Measurements from ENCODE around the gene EDAR. TPM values are rescaled to one million over a fixed set of nuclear protein-coding genes. Genes with fewer than 3 reads are reported as not detected.

The EDAR gene
- total RNA-seq, 3 donors from 2014 or later (not counting 1 experiment from before 2014, with no cell fraction given): 0.11 to 0.23 TPM; not detected in 1

DNA sequence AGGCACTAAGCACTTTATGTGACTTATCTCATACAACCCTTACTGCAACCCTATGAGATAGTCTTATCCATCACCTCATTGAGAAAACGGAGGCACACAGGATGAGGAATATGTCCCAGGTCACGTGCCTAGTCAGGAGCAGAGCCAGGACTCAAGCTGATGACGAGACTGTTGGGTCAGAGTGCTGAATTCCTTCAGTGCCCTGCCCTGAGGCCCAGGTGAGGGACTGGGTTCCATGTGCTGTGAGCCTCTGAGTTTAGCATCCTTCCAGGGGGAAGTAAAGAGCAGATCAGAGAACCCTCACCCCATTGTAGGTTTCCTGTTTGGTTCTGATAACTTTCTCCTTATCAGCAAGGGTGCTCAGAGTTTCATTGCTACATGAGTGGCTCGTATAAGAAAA lies 11.7 kb upstream of the EDAR start:
- intact Hi-C loops (cut with micrococcal nuclease): no loop called here
- no peak for DNase-seq
- no peaks in the 10 kb centered on the region for H3K9me3 Mint-ChIP-seq

DNA sequence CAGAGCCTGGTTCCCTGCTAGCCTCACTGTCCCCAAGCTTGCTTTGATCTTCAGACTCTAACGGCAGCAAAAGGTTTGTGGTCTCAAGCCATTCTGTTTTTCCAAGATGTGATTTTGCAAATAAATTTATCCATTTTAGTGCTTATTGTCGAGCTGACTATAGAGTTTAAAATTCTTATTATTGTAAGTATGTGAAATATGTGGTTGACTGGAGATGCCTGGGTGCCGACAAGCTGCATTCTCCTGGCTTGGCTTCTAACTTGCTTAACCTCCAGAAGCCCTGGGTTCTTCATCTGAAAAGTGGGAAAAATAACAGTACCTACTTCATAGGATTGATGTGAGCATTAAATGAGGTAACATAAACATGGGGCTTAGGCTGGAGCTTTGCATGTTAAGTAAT lies 9.9 kb upstream of the EDAR start:
- Mint-ChIP-seq H3K27me3 (ENCODE audit: low read depth in 2 of 2) (peaks cover 0 to 8% of the 10 kb centered on the region in 2 donors), H3K9me3 (no peaks in the 10 kb centered on the region), H3K4me1 (no peaks in the 10 kb centered on the region), H3K27ac (no peak overlapping the region), H3K36me3 (no peaks in the 10 kb centered on the region), H3K4me3 (no peak overlapping the region)
- H3K36me3 ChIP-seq (ENCODE audit: control insufficient read depth, insufficient read depth, low read length): no peaks in the 10 kb centered on the region
- intact Hi-C loops (cut with micrococcal nuclease): no loop called here
- TF ChIP-seq, protein P1, sequence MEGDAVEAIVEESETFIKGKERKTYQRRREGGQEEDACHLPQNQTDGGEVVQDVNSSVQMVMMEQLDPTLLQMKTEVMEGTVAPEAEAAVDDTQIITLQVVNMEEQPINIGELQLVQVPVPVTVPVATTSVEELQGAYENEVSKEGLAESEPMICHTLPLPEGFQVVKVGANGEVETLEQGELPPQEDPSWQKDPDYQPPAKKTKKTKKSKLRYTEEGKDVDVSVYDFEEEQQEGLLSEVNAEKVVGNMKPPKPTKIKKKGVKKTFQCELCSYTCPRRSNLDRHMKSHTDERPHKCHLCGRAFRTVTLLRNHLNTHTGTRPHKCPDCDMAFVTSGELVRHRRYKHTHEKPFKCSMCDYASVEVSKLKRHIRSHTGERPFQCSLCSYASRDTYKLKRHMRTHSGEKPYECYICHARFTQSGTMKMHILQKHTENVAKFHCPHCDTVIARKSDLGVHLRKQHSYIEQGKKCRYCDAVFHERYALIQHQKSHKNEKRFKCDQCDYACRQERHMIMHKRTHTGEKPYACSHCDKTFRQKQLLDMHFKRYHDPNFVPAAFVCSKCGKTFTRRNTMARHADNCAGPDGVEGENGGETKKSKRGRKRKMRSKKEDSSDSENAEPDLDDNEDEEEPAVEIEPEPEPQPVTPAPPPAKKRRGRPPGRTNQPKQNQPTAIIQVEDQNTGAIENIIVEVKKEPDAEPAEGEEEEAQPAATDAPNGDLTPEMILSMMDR (IDR thresholded peaks at IDR 0.05): no peak
- H3K4me3 ChIP-seq (ENCODE audit: low read length): no peak overlapping the region
- H3K9me3 ChIP-seq (ENCODE audit: control insufficient read depth, insufficient read depth, low read length): no peaks in the 10 kb centered on the region
- DNase-seq (no peak), ATAC-seq (no peak)
- no peaks in the 10 kb centered on the region for H3K27me3 ChIP-seq (ENCODE audit: control insufficient read depth, insufficient read depth, low read length)
- 86% methylated on average over 3 of the region's 3 CpGs for WGBS (ENCODE audit: insufficient coverage)
- no peak overlapping the region for H3K27ac ChIP-seq (ENCODE audit: low read length)
- H3K4me1 ChIP-seq (ENCODE audit: control insufficient read depth, insufficient read depth, low read length): no peaks in the 10 kb centered on the region

More for the DNA sequence above, 11.7 kb upstream of the EDAR start:
- Mint-ChIP-seq H3K27me3 (ENCODE audit: low read depth in 2 of 2) (peaks cover 0 to 8% of the 10 kb centered on the region in 2 donors), H3K27ac (no peak overlapping the region), H3K36me3 (no peaks in the 10 kb centered on the region), H3K4me1 (no peaks in the 10 kb centered on the region), H3K4me3 (no peak overlapping the region)
- TF ChIP-seq, protein P1 (IDR thresholded peaks at IDR 0.05): no peak
- WGBS (ENCODE audit: insufficient coverage): 82% methylated on average over 4 of the region's 4 CpGs
- Histone ChIP-seq H3K9me3 (ENCODE audit: control insufficient read depth, insufficient read depth, low read length) (no peaks in the 10 kb centered on the region), H3K36me3 (ENCODE audit: control insufficient read depth, insufficient read depth, low read length) (no peaks in the 10 kb centered on the region), H3K27ac (ENCODE audit: low read length) (no peak overlapping the region), H3K4me1 (ENCODE audit: control insufficient read depth, insufficient read depth, low read length) (no peaks in the 10 kb centered on the region), H3K27me3 (ENCODE audit: control insufficient read depth, insufficient read depth, low read length) (no peaks in the 10 kb centered on the region), H3K4me3 (ENCODE audit: low read length) (no peak overlapping the region)
- no peak for ATAC-seq

DNA sequence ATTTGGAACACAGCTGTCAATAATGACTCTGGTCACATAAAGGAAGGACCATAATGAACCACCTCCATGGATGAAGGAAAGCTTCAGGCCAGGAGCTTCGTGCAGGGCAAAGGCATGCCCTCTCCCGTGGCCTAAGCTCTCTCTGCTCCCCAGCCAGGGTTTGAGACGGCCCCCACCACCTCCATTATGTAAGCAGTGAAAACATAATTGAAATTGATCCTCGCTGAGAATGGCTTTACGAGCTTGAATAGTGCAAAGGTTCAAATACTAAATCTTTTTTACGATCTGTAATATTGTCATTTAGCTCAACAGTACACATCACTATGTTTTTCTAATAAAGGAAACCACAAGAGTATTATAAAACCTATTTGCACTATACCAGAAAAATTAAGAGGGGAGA lies 5.2 kb upstream of the EDAR start:
- no peak overlapping the region for H3K4me3 Mint-ChIP-seq
- Histone ChIP-seq H3K36me3 (ENCODE audit: control insufficient read depth, insufficient read depth, low read length) (no peaks in the 10 kb centered on the region), H3K4me3 (ENCODE audit: low read length) (no peak overlapping the region), H3K9me3 (ENCODE audit: control insufficient read depth, insufficient read depth, low read length) (no peaks in the 10 kb centered on the region), H3K4me1 (ENCODE audit: control insufficient read depth, insufficient read depth, low read length) (no peaks in the 10 kb centered on the region), H3K27ac (ENCODE audit: low read length) (no peak overlapping the region), H3K27me3 (ENCODE audit: control insufficient read depth, insufficient read depth, low read length) (no peaks in the 10 kb centered on the region)
- no peaks in the 10 kb centered on the region for H3K36me3 Mint-ChIP-seq
- WGBS (ENCODE audit: insufficient coverage): 95% methylated on average over 6 of the region's 6 CpGs
- TF ChIP-seq, protein P1 (IDR thresholded peaks at IDR 0.05): no peak
- intact Hi-C loops (cut with micrococcal nuclease): no loop called here
- H3K27ac Mint-ChIP-seq: no peak overlapping the region
- ATAC-seq: no peak
- no peak for DNase-seq
- no peaks in the 10 kb centered on the region for H3K9me3 Mint-ChIP-seq
- H3K4me1 Mint-ChIP-seq: no peaks in the 10 kb centered on the region
- peaks cover 0 to 8% of the 10 kb centered on the region in 2 donors for H3K27me3 Mint-ChIP-seq (ENCODE audit: low read depth in 2 of 2)
